GM12873 (cell line): ENCODE data around the gene SHH.

ENCODE experiments used
- TF ChIP-seq, protein P1 (sequence below): IDR thresholded peaks from 2 replicates; pipeline ENCODE4 v1.5.1; 2012; ENCODE audit warnings: low read depth, mild to moderate bottlenecking, moderate library complexity, low read length, control low read depth; ENCODE audit not compliant: insufficient read depth; ENCODE audit errors: missing control alignments

Gene SHH

GRCh38 chr7:155810770-155811559, 1.3 kb downstream of the SHH start:
- TF ChIP-seq, protein P1, sequence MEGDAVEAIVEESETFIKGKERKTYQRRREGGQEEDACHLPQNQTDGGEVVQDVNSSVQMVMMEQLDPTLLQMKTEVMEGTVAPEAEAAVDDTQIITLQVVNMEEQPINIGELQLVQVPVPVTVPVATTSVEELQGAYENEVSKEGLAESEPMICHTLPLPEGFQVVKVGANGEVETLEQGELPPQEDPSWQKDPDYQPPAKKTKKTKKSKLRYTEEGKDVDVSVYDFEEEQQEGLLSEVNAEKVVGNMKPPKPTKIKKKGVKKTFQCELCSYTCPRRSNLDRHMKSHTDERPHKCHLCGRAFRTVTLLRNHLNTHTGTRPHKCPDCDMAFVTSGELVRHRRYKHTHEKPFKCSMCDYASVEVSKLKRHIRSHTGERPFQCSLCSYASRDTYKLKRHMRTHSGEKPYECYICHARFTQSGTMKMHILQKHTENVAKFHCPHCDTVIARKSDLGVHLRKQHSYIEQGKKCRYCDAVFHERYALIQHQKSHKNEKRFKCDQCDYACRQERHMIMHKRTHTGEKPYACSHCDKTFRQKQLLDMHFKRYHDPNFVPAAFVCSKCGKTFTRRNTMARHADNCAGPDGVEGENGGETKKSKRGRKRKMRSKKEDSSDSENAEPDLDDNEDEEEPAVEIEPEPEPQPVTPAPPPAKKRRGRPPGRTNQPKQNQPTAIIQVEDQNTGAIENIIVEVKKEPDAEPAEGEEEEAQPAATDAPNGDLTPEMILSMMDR = no peak

DNA sequence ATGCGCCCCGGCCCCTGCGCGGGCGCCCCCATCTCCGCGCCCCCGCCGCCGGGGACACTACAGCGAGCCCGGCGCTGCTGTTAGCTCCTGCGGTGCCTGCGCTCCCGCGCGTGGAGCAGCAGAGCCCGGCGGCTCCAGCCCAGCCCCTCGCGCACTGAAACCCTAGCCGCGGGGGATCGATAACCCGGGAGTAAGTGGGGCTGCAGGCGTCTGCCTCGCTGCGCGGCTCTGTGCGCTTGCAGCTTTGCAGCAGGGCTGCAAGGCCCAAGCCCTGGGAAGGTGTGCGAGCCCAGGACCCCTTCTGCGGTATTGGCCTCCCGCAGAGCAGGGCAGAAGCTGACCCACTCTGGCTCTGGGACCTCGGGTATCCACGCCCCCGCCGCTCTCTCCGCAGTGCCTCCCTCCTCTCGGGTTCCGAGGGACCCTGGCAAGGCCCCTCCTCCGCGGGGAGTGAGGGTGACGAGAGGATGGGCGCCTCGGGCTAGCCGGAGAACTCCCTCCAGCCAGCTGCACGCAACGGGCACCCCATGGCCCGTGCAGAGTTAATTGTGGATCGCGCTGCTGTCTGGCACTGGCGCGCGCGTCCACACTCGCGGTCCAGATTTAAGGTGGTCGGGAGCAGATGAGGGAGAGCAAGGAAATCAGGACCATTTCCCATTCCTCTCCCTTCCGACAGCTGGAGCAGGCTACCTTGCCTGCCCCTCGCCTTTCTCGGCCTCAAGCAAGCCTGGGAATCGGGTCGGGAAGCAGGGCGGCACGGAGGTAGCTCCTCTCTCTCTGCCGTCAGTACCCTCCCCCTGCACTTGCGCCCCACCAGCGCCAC, 2.1 kb downstream of the SHH start:
- TF ChIP-seq, protein P1 = no peak

- TF ChIP-seq, protein P1 = no peak
Observed at GRCh38 chr7:155809332-155809946, 2.8 kb downstream of the SHH start.

DNA sequence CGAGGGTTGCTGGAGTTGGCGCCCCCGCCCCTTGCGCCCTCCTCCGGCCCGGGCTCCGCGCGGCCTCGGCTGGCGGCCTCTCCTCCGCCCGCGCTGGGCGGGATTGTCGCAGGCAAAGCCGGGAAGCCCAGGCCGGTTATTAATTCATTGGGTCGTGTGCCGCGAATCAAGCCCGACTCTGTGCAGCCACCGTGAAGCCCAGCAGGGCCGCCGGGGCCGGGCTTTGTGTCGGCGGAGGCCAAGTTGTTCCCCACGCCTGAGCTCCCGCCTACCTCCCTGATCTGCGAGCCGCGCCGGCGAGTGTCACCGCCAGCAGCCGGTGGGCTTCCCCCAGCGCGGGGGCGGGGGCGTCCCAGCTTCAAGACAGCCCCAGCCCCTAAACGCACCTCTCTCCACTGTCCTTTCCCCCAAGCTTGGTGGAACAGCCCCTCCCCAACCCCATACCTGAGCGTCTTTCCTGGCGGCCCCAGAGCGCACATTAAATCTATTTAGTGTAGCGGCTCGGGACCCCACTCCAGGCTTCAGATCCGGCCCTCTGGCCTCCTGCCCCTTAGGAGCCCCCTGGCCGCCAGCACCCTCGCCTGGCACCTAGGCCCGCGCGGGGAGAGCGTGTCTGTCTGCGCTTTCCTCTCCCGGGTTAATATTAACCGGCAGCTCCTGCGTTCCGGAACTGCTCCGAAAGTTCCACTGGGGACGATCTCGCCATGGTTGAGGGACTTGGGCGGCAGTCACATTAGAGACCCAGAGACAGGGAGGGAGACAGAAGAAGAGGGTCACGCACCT, 3.5 kb downstream of the SHH start:
- TF ChIP-seq, protein P1 = no peak

GRCh38 chr7:155807789-155808548, 4.3 kb downstream of the SHH start:
- TF ChIP-seq, protein P1 = no peak

DNA sequence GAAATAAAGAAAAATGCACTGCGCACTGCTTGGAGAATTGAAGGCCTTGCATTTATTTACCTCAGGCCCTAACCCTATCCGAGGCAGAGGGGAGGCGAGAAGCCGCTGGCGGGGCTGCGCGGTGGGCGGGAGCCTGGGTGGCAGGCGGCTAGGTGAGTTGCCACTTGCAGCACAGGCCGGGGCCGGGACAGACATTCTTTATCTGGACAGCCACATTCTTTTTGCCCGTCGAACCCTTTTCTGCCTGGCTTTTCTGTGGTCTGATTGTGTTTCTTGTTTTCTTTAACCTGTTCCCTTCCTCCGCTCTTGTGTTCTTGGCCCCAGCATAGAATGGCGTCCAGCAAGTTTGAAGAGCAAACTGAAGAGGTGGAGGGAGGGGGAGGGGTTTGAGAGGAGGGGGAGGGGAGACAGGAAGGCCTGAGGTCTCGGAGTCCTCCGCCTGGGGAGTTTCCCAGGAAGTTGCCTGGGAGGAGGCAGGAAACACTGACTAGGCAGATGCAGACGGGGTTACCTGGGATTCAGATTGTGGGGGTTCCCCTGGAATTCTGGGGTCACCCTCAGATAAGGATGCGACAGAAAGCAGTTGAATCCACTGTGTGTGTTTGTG, 5.1 kb downstream of the SHH start:
- TF ChIP-seq, protein P1 = no peak
